Immature natural killer cell (primary cell): Measurements from ENCODE around the gene ACTN1. TPM values are rescaled to one million over a fixed set of nuclear protein-coding genes. Genes with fewer than 3 reads are reported as not detected.

Experiments
- DNase-seq, 3 donors: peaks; one replicate each; pipeline ENCODE4 v3.0.0; 2022; ENCODE audit warnings: mixed read lengths in 1 of 3
- H3K27ac Mint-ChIP-seq, 6 donors: one replicate each; pipeline ENCODE4 v1.8.0; 2020; ENCODE audit warnings: mixed read lengths in 6 of 6, mild to moderate bottlenecking in 5 of 6, inconsistent platforms in 4 of 6, moderate library complexity in 3 of 6
- H3K27me3 Mint-ChIP-seq, 3 donors: one replicate each; pipeline ENCODE4 v1.8.0; 2020 to 2021; ENCODE audit warnings: low read depth in 3 of 3, mild to moderate bottlenecking in 3 of 3, mixed read lengths in 3 of 3, moderate library complexity in 3 of 3, inconsistent platforms in 1 of 3
- H3K36me3 Mint-ChIP-seq, 3 donors: one replicate each; pipeline ENCODE4 v1.8.0; 2020; ENCODE audit warnings: mixed read lengths in 3 of 3, inconsistent platforms in 2 of 3, mild to moderate bottlenecking in 2 of 3
- H3K4me1 Mint-ChIP-seq, 2 donors: one replicate each; pipeline ENCODE4 v1.8.0; 2020; ENCODE audit warnings: inconsistent platforms in 2 of 2, mild to moderate bottlenecking in 2 of 2, mixed read lengths in 2 of 2, moderate library complexity in 1 of 2
- H3K4me3 Mint-ChIP-seq, 5 donors: one replicate each; pipeline ENCODE4 v1.8.0; 2020; ENCODE audit warnings: mild to moderate bottlenecking in 5 of 5, mixed read lengths in 5 of 5, inconsistent platforms in 3 of 5, moderate library complexity in 3 of 5
- H3K9me3 Mint-ChIP-seq, 6 donors: one replicate each; pipeline ENCODE4 v1.8.0; 2020; ENCODE audit warnings: mild to moderate bottlenecking in 6 of 6, mixed read lengths in 6 of 6, inconsistent platforms in 4 of 6, moderate library complexity in 3 of 6
- polyA plus RNA-seq, 3 donors: library from polyadenylated mRNA; unstranded; fragments of 300-500 nt; fragmentation: Illumina TruSeq; gene quantifications; one replicate each; pipeline ENCODE4 v1.2.3, GENCODE V29; 2021

The ACTN1 gene
- polyA plus RNA-seq, 3 donors from 2014 or later: 5.2 to 9.7 (median 9.3) TPM

GRCh38 chr14:68938271-68939150 is 40.6 kb downstream of the ACTN1 start:
- Mint-ChIP-seq H3K27ac (peak overlapping the region in 1 of 6 donors; percentile 26), H3K9me3 (no peaks in the 10 kb centered on the region), H3K4me1 (peaks cover 0 to 1% of the 10 kb centered on the region in 2 donors), H3K4me3 (no peak overlapping the region), H3K27me3 (peaks cover 0 to 5% (median 2%) of the 10 kb centered on the region in 3 donors), H3K36me3 (no peaks in the 10 kb centered on the region)
- DNase-seq: no peak

- H3K27me3 Mint-ChIP-seq: peaks cover 0 to 5% (median 2%) of the 10 kb centered on the region in 3 donors
- DNase-seq: no peak
These were observed 41.4 kb downstream of the ACTN1 start for GRCh38 chr14:68937471-68938270.

GRCh38 chr14:68936980-68937379 is 42.1 kb downstream of the ACTN1 start:
- Mint-ChIP-seq H3K36me3 (no peaks in the 10 kb centered on the region), H3K27me3 (peaks cover 0 to 5% (median 0%) of the 10 kb centered on the region in 3 donors), H3K27ac (no peak overlapping the region), H3K4me1 (peaks cover 0 to 1% of the 10 kb centered on the region in 2 donors), H3K4me3 (no peak overlapping the region), H3K9me3 (no peaks in the 10 kb centered on the region)
- no peak for DNase-seq

More at GRCh38 chr14:68937471-68938270, 41.4 kb downstream of the ACTN1 start:
- H3K36me3 Mint-ChIP-seq: no peaks in the 10 kb centered on the region
- no peaks in the 10 kb centered on the region for H3K9me3 Mint-ChIP-seq
- H3K4me3 Mint-ChIP-seq: no peak overlapping the region
- H3K27ac Mint-ChIP-seq: no peak overlapping the region
- peaks cover 0 to 1% of the 10 kb centered on the region in 2 donors for H3K4me1 Mint-ChIP-seq

GRCh38 chr14:68936476-68936875 is 42.6 kb downstream of the ACTN1 start:
- Mint-ChIP-seq H3K4me1 (peaks cover 0 to 1% of the 10 kb centered on the region in 2 donors), H3K36me3 (no peaks in the 10 kb centered on the region), H3K27ac (no peak overlapping the region), H3K4me3 (no peak overlapping the region), H3K27me3 (peaks cover 0 to 5% (median 0%) of the 10 kb centered on the region in 3 donors), H3K9me3 (no peaks in the 10 kb centered on the region)
- DNase-seq: no peak

- no peaks in the 10 kb centered on the region for H3K36me3 Mint-ChIP-seq
- no peak overlapping the region for H3K4me3 Mint-ChIP-seq
- H3K4me1 Mint-ChIP-seq: peaks cover 0 to 1% of the 10 kb centered on the region in 2 donors
- no peak for DNase-seq
- no peaks in the 10 kb centered on the region for H3K9me3 Mint-ChIP-seq
- H3K27me3 Mint-ChIP-seq: peaks cover 0 to 3% (median 0%) of the 10 kb centered on the region in 3 donors
- no peak overlapping the region for H3K27ac Mint-ChIP-seq
These were observed 43.3 kb downstream of the ACTN1 start for GRCh38 chr14:68935761-68936214.

GRCh38 chr14:68934066-68934465 is 45.0 kb downstream of the ACTN1 start:
- DNase-seq: no peak
- Mint-ChIP-seq H3K9me3 (peaks cover 0 to 2% (median 0%) of the 10 kb centered on the region in 6 donors), H3K4me3 (no peak overlapping the region), H3K27me3 (no peaks in the 10 kb centered on the region), H3K36me3 (no peaks in the 10 kb centered on the region), H3K4me1 (peaks cover 0 to 1% of the 10 kb centered on the region in 2 donors), H3K27ac (no peak overlapping the region)

GRCh38 chr14:68932686-68933085 is 46.4 kb downstream of the ACTN1 start:
- Mint-ChIP-seq H3K9me3 (peaks cover 0 to 2% (median 0%) of the 10 kb centered on the region in 6 donors), H3K36me3 (no peaks in the 10 kb centered on the region), H3K4me3 (no peak overlapping the region), H3K27ac (no peak overlapping the region), H3K4me1 (no peaks in the 10 kb centered on the region), H3K27me3 (peaks cover 0 to 2% (median 0%) of the 10 kb centered on the region in 3 donors)
- DNase-seq: no peak

- Mint-ChIP-seq H3K4me3 (no peak overlapping the region), H3K4me1 (no peaks in the 10 kb centered on the region), H3K27ac (no peak overlapping the region), H3K9me3 (peaks cover 0 to 2% (median 0%) of the 10 kb centered on the region in 6 donors), H3K27me3 (peaks cover 0 to 2% (median under 1%) of the 10 kb centered on the region in 3 donors), H3K36me3 (no peaks in the 10 kb centered on the region)
- no peak for DNase-seq
These were observed 46.9 kb downstream of the ACTN1 start for GRCh38 chr14:68932231-68932630.

- H3K27me3 Mint-ChIP-seq: peaks cover 0 to 2% (median 2%) of the 10 kb centered on the region in 3 donors
- no peak for DNase-seq
- no peak overlapping the region for H3K4me3 Mint-ChIP-seq
- peaks cover 0 to 6% (median 3%) of the 10 kb centered on the region in 6 donors for H3K9me3 Mint-ChIP-seq
- no peak overlapping the region for H3K27ac Mint-ChIP-seq
- H3K36me3 Mint-ChIP-seq: peaks cover 0 to 1% (median 1%) of the 10 kb centered on the region in 3 donors
- no peaks in the 10 kb centered on the region for H3K4me1 Mint-ChIP-seq
These were observed 47.5 kb downstream of the ACTN1 start for GRCh38 chr14:68931474-68932051.

- H3K9me3 Mint-ChIP-seq: peaks cover 0 to 11% (median 4%) of the 10 kb centered on the region in 6 donors
- peaks cover 0 to 2% (median 2%) of the 10 kb centered on the region in 3 donors for H3K27me3 Mint-ChIP-seq
- no peaks in the 10 kb centered on the region for H3K4me1 Mint-ChIP-seq
- H3K36me3 Mint-ChIP-seq: peaks cover under 1 to 4% (median 3%) of the 10 kb centered on the region in 3 donors
- no peak for DNase-seq
- H3K27ac Mint-ChIP-seq: no peak overlapping the region
- H3K4me3 Mint-ChIP-seq: no peak overlapping the region
These were observed 48.0 kb downstream of the ACTN1 start for GRCh38 chr14:68931063-68931462.

GRCh38 chr14:68929623-68930307 is 49.3 kb downstream of the ACTN1 start:
- no peak overlapping the region for H3K4me3 Mint-ChIP-seq
- H3K4me1 Mint-ChIP-seq: no peaks in the 10 kb centered on the region
- peaks cover 2 to 19% (median 8%) of the 10 kb centered on the region in 6 donors for H3K9me3 Mint-ChIP-seq
- peaks cover 2 to 5% (median 2%) of the 10 kb centered on the region in 3 donors for H3K27me3 Mint-ChIP-seq
- DNase-seq: no peak
- H3K36me3 Mint-ChIP-seq: peaks cover 4 to 9% (median 5%) of the 10 kb centered on the region in 3 donors
- no peak overlapping the region for H3K27ac Mint-ChIP-seq

GRCh38 chr14:68928770-68929550 is 50.1 kb downstream of the ACTN1 start:
- H3K36me3 Mint-ChIP-seq: peaks cover 5 to 13% (median 9%) of the 10 kb centered on the region in 3 donors
- no peak overlapping the region for H3K4me3 Mint-ChIP-seq
- no peak for DNase-seq
- peaks cover 2 to 24% (median 9%) of the 10 kb centered on the region in 6 donors for H3K9me3 Mint-ChIP-seq
- no peak overlapping the region for H3K27ac Mint-ChIP-seq
- no peaks in the 10 kb centered on the region for H3K4me1 Mint-ChIP-seq
- peaks cover 2 to 9% (median 2%) of the 10 kb centered on the region in 3 donors for H3K27me3 Mint-ChIP-seq
